Sigmoid colon (tissue), 7 donors: Measurements from ENCODE around the gene PTPRT. TPM values are rescaled to one million over a fixed set of nuclear protein-coding genes. Genes with fewer than 3 reads are reported as not detected.

Source experiments
- DNase-seq: peaks from one replicate; pipeline ENCODE4 v3.0.0-alpha.2; 2019
- H3K27ac ChIP-seq, 4 donors: fragments of 200-600 bp; sonication (generic); one replicate each; pipeline ENCODE4 v1.5.1; 2016 to 2019; ENCODE audit warnings: mild to moderate bottlenecking in 1 of 4
- H3K27me3 ChIP-seq, 3 donors: fragments of 200-600 bp; sonication (generic); one replicate each; pipeline ENCODE4 v1.5.1; 2019; ENCODE audit warnings: mild to moderate bottlenecking in 1 of 3
- H3K36me3 ChIP-seq, 4 donors: fragments of 200-600 bp; sonication (generic); one replicate each; pipeline ENCODE4 v1.5.1; 2016 to 2019
- H3K4me1 ChIP-seq, 4 donors: fragments of 200-600 bp; sonication (generic); one replicate each; pipeline ENCODE4 v1.5.1; 2017 to 2019
- H3K4me3 ChIP-seq, 4 donors: fragments of 200-600 bp; sonication (generic); one replicate each; pipeline ENCODE4 v1.5.1; 2017 to 2019; ENCODE audit warnings: mild to moderate bottlenecking in 2 of 4, moderate library complexity in 1 of 4
- H3K9me3 ChIP-seq, 4 donors: fragments of 200-600 bp in 3 of 4; sonication (generic) in 3 of 4; one replicate each; pipeline versions ENCODE4 v1.5.1 to v1.6.1; 2013 to 2019
- CTCF ChIP-seq, 4 experiments: fragments of 450-650 bp in 3 of 4; fragments of 200-600 bp in 1 of 4; IDR thresholded peaks; one replicate each; pipeline ENCODE4 v1.5.1; 2016 to 2019; ENCODE audit warnings: antibody characterized with exemption in 4 of 4, mild to moderate bottlenecking in 3 of 4, moderate library complexity in 2 of 4
- EP300 ChIP-seq, 4 donors: sonication (generic); formaldehyde crosslinking; IDR thresholded peaks; one replicate each; pipeline ENCODE4 v1.6.1; 2017; ENCODE audit warnings: antibody characterized with exemption in 4 of 4
- POLR2A ChIP-seq, 2 donors: fragments of 450-650 bp; IDR thresholded peaks; one replicate each; pipeline ENCODE4 v1.6.1; 2016; ENCODE audit warnings: antibody characterized with exemption in 2 of 2, mild to moderate bottlenecking in 2 of 2, moderate library complexity in 2 of 2
- POLR2AphosphoS5 ChIP-seq, 4 donors: sonication (generic); formaldehyde crosslinking; IDR thresholded peaks; one replicate each; pipeline ENCODE4 v1.6.1; 2017; ENCODE audit warnings: antibody characterized with exemption in 4 of 4
- WGBS, 2 donors: extraction: QIAGEN DNeasy Blood & Tissue Kit; methylation state at CpG; one replicate each; pipeline ENCODE4 v1.1.7; 2013; 5-methylcytosine and 5-hydroxymethylcytosine counted together
- intact Hi-C: fragments of 100-400 bp; cut with DNase I; formaldehyde crosslinking; loops from one replicate; pipeline ENCODE4 v1.15.1; 2023
- polyA plus RNA-seq, 3 donors: library from polyadenylated mRNA; stranded (reverse); fragments of 200-250 nt; gene quantifications; one replicate each; pipeline ENCODE4 v1.2.3, GENCODE V29; 2013
- total RNA-seq, 4 donors: library from RNA; depleted of rRNA; stranded (reverse); fragments of >200 nt; gene quantifications; one replicate each; pipeline ENCODE4 v1.1.0, GENCODE V29; 2016
- donor health status: healthy with polysubstance abuse.
- donor health status: Bipolar disorder and iron deficiency.
- donor health status: healthy.

The PTPRT gene
- total and polyA plus RNA-seq, 7 donors, result under 0.01 to 0.41 (median 0.12) TPM; not detected in 3

- H3K4me3 ChIP-seq, result no peak overlapping the region
- intact Hi-C loops, result no loop called here
- WGBS, 2 donors, result 12 to 50% methylated on average over 5 of the region's 5 CpGs
Measured at GRCh38 chr20:42714298-42715141, 475.2 kb downstream of the PTPRT start.

GRCh38 chr20:42708266-42708665, 481.4 kb downstream of the PTPRT start:
- 87 to 89% methylated on average over 3 of the region's 3 CpGs for WGBS, 2 donors
- no peak overlapping the region for H3K4me3 ChIP-seq
- H3K9me3 ChIP-seq, result peaks cover 0 to 3% (median 0%) of the 10 kb centered on the region in 4 donors
- intact Hi-C loops, result no loop called here
- H3K27ac ChIP-seq, result peak overlapping the region in 1 of 4 donors; percentile 79
- TF ChIP-seq POLR2AphosphoS5 (IDR thresholded peaks at IDR 0.05), result no peak
- TF ChIP-seq EP300 (IDR thresholded peaks at IDR 0.05), result no peak
- no peak for TF ChIP-seq CTCF (IDR thresholded peaks at IDR 0.05)
- TF ChIP-seq POLR2A (IDR thresholded peaks at IDR 0.05), result no peak
- H3K4me1 ChIP-seq, result peaks cover 0 to 29% (median 21%) of the 10 kb centered on the region in 4 donors
- no peaks in the 10 kb centered on the region for H3K27me3 ChIP-seq
- no peaks in the 10 kb centered on the region for H3K36me3 ChIP-seq
- DNase-seq, result no peak

More at GRCh38 chr20:42714298-42715141, 475.2 kb downstream of the PTPRT start:
- Histone ChIP-seq H3K9me3 (peaks cover 0 to 3% (median 0%) of the 10 kb centered on the region in 4 donors), H3K27me3 (no peaks in the 10 kb centered on the region), H3K27ac (peak overlapping the region in 1 of 4 donors; percentile 18), H3K4me1 (peaks cover 0 to 9% (median 3%) of the 10 kb centered on the region in 4 donors), H3K36me3 (no peaks in the 10 kb centered on the region)
- TF ChIP-seq CTCF (IDR thresholded peaks at IDR 0.05) (no peak), POLR2A (IDR thresholded peaks at IDR 0.05) (no peak), POLR2AphosphoS5 (IDR thresholded peaks at IDR 0.05) (no peak), EP300 (IDR thresholded peaks at IDR 0.05) (no peak)
- DNase-seq, result no peak

GRCh38 chr20:42706759-42707158, 482.9 kb downstream of the PTPRT start:
- TF ChIP-seq POLR2A (IDR thresholded peaks at IDR 0.05), result no peak
- peak in 3 of 4 donors; percentile 52 to 81 (median 54) for TF ChIP-seq EP300 (IDR thresholded peaks at IDR 0.05)
- TF ChIP-seq POLR2AphosphoS5 (IDR thresholded peaks at IDR 0.05), result peak in 3 of 4 donors; percentile 72 to 88 (median 78)
- no peak for TF ChIP-seq CTCF (IDR thresholded peaks at IDR 0.05)
- intact Hi-C loops, result no loop called here
- 64 to 67% methylated on average over 1 of the region's 1 CpG for WGBS, 2 donors
- no peak overlapping the region for H3K4me3 ChIP-seq
- DNase-seq, result peak; percentile 64
- H3K4me1 ChIP-seq, result peaks cover 0 to 40% (median 21%) of the 10 kb centered on the region in 4 donors
- H3K9me3 ChIP-seq, result peaks cover 0 to 3% (median 0%) of the 10 kb centered on the region in 4 donors
- no peaks in the 10 kb centered on the region for H3K27me3 ChIP-seq
- H3K27ac ChIP-seq, result peak overlapping the region in 3 of 4 donors; percentile 46 to 79 (median 73)
- H3K36me3 ChIP-seq, result no peaks in the 10 kb centered on the region

- H3K9me3 ChIP-seq, result peaks cover 0 to 3% (median 0%) of the 10 kb centered on the region in 4 donors
- peak overlapping the region in 3 of 4 donors; percentile 9 to 79 (median 73) for H3K27ac ChIP-seq
- intact Hi-C loops, result no loop called here
- no peak for DNase-seq
- H3K27me3 ChIP-seq, result no peaks in the 10 kb centered on the region
- H3K4me3 ChIP-seq, result no peak overlapping the region
- no peak for TF ChIP-seq EP300 (IDR thresholded peaks at IDR 0.05)
- no peak for TF ChIP-seq CTCF (IDR thresholded peaks at IDR 0.05)
- TF ChIP-seq POLR2A (IDR thresholded peaks at IDR 0.05), result no peak
- no peak for TF ChIP-seq POLR2AphosphoS5 (IDR thresholded peaks at IDR 0.05)
- peaks cover 0 to 52% (median 32%) of the 10 kb centered on the region in 4 donors for H3K4me1 ChIP-seq
- no peaks in the 10 kb centered on the region for H3K36me3 ChIP-seq
Measured at GRCh38 chr20:42705550-42705949, 484.2 kb downstream of the PTPRT start.
